Middle frontal gyrus (tissue), 1 donor: Measurements from ENCODE around the gene HAUS2.
"Not testable (repeated sequence)": the region's sequence is repeated elsewhere in the genome, so short reads cannot be mapped to it uniquely, and the experiment has no call there.

ENCODE experiments used
- DNase-seq: peaks from one replicate; pipeline ENCODE4 v3.0.0-alpha.2; 2015; ENCODE audit warnings: low spot score; ENCODE audit errors: extremely low spot score

HAUS2 gene

GRCh38 chr15:42548249-42549031 is at the start of gene HAUS2, which contains the start of gene LRRC57:
TSS of gene HAUS2 (plus strand) at chr15:42548838. CDS start at chr15:42548873, 35 bp downstream.
TSS of gene LRRC57 (minus strand) at chr15:42548793. CDS start at chr15:42548434, 359 bp downstream.
- peak; percentile 60 for DNase-seq

DNA sequence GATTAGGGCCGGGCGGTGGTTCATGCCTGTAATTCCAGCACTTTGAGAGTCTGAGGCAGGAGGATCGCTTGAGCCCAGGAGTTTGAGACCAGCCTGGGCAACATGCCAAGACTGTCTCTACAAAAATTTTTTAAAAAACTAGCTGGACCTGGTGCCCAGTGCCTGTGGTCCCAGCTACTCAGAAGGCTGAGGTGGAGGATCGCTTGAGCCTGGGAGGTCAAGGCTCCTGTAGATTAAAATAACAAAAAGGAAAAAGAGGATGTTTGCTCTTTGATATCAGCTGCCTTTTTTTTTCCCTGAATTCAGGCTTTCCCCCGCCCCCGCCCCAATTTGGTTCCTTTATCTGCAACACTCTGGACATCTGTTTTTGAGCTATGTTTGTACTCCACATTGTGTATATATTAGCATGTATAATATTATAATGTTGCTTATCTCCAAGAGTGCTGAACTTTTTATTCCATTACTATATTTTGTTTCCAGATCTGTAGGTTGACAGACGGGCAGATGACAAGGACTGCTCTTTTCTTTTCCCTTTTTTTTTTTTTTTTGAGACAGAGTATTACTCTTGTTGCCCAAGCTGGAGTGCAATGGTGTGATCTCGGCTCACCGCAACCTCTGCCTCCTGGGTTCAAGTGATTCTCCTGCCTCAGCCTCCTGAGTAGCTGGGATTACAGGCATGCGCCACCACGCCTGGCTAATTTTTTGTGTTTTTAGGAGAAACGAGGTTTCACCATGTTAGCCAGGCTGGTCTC is 48.6 kb upstream of the HAUS2 start:
- no peak for DNase-seq

DNA sequence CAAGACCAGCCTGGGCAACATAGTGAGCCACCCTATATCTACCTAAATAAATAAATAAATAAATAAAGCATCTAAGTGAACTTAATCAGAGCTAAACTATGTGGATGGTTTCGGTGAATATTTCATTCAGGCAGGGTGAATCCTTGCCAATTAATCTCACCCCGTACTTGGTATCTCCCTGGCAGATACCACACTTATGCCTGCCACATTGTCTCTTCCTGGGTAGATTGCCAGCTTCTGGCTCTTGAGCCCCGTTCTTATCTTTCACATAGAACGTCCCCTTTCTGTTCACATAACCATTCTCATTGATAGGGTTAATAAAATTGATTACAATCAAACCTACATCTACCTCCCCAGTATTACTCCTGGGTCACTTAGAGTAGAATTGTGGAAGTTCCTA is 46.2 kb upstream of the HAUS2 start:
- no peak for DNase-seq

GRCh38 chr15:42503825-42504224 is 44.8 kb upstream of the HAUS2 start:
- DNase-seq, result no peak

- DNase-seq, result no peak
These were observed 44.0 kb upstream of the HAUS2 start for GRCh38 chr15:42504631-42505030.

- no peak for DNase-seq
These were observed 41.1 kb upstream of the HAUS2 start for GRCh38 chr15:42507514-42507913.

DNA sequence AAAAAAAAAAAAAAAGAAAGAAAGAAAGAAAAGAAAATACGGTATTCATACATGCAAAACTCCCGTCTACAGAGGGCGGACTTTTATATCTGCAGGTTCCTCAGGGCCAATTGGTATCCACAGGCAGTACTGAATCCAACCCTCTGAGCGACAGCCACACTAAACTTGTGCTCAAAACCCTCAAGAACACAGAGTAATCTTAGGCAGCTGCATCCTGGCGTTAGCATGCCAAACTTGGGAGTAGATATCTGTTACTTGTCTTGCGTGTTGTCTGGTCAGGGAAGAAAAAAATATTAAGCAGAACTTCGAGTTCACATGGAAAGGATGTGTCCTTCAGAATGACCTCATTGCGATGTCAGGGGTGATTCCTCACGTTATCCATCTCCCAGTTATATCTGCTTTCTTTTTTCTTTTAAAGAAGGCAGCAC is 40.4 kb upstream of the HAUS2 start:
- DNase-seq, result no peak

DNA sequence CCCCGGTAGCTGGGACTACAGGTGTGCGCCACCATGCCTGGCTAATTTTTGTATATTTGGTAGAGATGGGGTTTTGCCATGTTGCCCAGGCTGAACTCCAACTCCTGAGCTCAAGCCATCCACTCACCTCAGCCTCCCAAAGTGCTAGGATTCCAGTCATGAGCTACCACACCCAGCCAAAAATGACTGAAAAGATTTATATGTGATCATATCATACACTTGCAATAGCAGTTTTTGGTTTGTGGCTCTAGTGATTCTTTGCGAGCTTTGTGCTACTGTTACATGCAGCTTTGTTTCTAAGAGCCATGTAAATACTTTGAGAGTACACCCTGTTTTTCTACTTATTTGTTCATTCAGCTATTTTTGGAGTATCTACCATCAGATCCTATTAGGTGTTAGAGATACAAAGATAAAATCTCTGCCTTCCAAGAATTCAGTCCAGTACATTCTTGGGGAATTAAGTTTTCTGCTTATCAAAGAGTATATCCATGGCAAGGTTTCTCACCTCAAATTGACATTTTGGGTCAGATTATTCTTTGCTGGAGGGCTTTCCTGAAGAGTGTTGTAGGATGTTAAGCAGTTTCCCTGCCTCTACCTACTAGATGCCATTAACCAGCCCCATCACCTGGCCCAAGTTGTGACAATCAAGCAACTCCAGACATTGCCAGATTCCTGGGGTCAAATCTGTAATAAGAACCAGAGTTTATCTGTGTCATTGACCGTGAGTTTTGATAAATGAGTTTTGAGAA is 38.2 kb upstream of the HAUS2 start:
- DNase-seq, result no peak

DNA sequence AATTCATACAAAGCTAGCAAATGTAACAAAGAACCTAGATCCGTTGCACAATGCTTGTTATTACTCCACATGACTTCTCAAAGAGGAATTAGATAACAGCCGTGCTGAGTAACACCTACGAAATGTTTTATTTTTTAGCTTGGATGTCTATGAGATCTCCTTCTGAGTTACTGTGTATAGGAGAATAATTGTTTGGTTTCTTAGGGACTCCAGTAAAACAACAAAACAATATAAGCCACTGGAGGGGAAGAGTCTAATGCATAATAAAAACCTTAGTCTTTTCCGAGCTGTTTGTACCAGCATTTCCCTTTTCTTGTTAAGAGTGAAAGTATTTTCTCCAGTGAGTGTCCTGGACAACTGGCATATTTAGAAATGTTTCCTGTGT is 37.6 kb upstream of the HAUS2 start:
- no peak for DNase-seq

GRCh38 chr15:42523331-42523730 is 25.3 kb upstream of the HAUS2 start:
- no peak for DNase-seq

GRCh38 chr15:42528970-42529369 is 19.7 kb upstream of the HAUS2 start:
- DNase-seq, result no peak

DNA sequence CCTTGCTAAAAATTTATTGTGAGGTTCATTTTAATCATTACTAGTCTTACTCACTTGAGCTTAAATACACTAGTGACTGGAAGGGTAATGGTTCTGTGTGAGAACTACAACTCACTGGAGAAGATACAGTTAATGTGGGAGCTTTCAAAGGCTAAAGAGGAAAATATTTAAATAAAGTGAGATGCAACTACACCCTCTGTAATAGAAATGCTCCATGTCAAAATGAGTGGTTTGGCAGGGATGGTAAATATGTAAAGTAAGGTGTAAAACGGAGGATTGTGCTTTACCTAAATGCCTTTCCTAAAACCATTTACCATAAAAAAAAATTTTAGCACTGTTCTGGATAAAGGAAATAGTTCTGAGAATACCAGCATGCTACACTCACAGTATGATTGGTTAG is 15.4 kb upstream of the HAUS2 start:
- no peak for DNase-seq

- DNase-seq, result no peak
These were observed 3.6 kb upstream of the HAUS2 start for GRCh38 chr15:42544853-42545629.

- DNase-seq, result no peak
These were observed 755 bp upstream of the HAUS2 start for GRCh38 chr15:42547918-42548248.

GRCh38 chr15:42549032-42549491 is 424 bp downstream of the HAUS2 start:
- DNase-seq, result no peak

GRCh38 chr15:42549741-42550392 is 1.2 kb downstream of the HAUS2 start:
- no peak for DNase-seq

GRCh38 chr15:42553554-42553953 is 4.9 kb downstream of the HAUS2 start:
- no peak for DNase-seq

GRCh38 chr15:42556550-42557207 is 8.0 kb downstream of the HAUS2 start:
- DNase-seq, result not testable (repeated sequence)

DNA sequence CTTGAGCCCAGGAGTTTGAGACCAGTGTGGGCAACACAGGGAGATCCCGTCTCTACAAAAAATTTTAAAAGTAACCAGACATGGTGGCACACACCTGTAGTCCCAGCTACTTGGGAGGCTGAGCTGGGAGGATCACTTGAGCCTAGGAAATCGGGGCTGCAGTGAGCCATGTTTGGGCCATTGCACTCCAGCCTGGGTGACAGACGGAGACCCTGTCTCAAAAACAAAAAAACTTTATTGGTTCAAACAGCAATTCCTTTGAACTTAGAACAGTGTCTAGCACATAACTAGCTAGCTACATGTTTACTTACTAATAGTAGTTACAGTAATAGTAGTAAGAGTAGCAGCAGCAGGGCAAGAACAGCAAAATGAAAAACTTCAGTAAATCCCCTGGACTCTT is 10.1 kb downstream of the HAUS2 start:
- no peak for DNase-seq
